Lower lobe of right lung (tissue), 2 donors: ENCODE results near the gene UBE2Q1. TPM values are rescaled to one million over a fixed set of nuclear protein-coding genes. Genes with fewer than 3 reads are reported as not detected.
A peak's percentile ranks its signal among the peaks of the same experiment; 100 is the strongest.

Experiments used
- ATAC-seq, 2 donors: fragments of 200-7000 bp; cut with Tn5 transposase; one replicate each; pipeline ENCODE4 v1.9.1; 2020 to 2022; ENCODE audit warnings: mild to moderate bottlenecking in 2 of 2, moderate library complexity in 2 of 2
- DNase-seq: peaks from one replicate; pipeline ENCODE4 v3.0.0-alpha.2; 2020
- H3K27ac ChIP-seq: fragments of 200-600 bp; one replicate; pipeline ENCODE4 v1.8.0; 2022
- H3K27me3 ChIP-seq: fragments of 200-600 bp; one replicate; pipeline ENCODE4 v1.8.0; 2022; ENCODE audit warnings: low read depth
- H3K36me3 ChIP-seq: fragments of 200-600 bp; one replicate; pipeline ENCODE4 v1.8.0; 2022; ENCODE audit warnings: mild to moderate bottlenecking
- H3K4me1 ChIP-seq: fragments of 200-600 bp; one replicate; pipeline ENCODE4 v1.8.0; 2022
- H3K4me3 ChIP-seq: fragments of 200-600 bp; one replicate; pipeline ENCODE4 v1.8.0; 2022; ENCODE audit warnings: mild to moderate bottlenecking
- H3K9me3 ChIP-seq: fragments of 200-600 bp; one replicate; pipeline ENCODE4 v1.8.0; 2022
- intact Hi-C: fragments of 100-400 bp; cut with DNase I; formaldehyde crosslinking; loops from one replicate; pipeline ENCODE4 v1.11.0; 2022
- total RNA-seq: library from RNA; stranded (reverse); fragmentation: NEBNext Ultra II Directional; extraction: Animal tissue kit (Norgen Biotek cat#: 25700); gene quantifications from one replicate; pipeline ENCODE4 v1.2.1, GENCODE V29; 2021
- TF ChIP-seq, protein P1 (sequence below): fragments of 200-600 bp; IDR thresholded peaks from one replicate; pipeline ENCODE4 v1.8.0; 2022; ENCODE audit warnings: antibody characterized with exemption, mild to moderate bottlenecking
- donor health status: DM: no; HTN: yes; CAD: no; lungs with severe emphysema.

Gene UBE2Q1
- total RNA-seq, 1 donor from 2014 or later: 79.5 TPM

DNA sequence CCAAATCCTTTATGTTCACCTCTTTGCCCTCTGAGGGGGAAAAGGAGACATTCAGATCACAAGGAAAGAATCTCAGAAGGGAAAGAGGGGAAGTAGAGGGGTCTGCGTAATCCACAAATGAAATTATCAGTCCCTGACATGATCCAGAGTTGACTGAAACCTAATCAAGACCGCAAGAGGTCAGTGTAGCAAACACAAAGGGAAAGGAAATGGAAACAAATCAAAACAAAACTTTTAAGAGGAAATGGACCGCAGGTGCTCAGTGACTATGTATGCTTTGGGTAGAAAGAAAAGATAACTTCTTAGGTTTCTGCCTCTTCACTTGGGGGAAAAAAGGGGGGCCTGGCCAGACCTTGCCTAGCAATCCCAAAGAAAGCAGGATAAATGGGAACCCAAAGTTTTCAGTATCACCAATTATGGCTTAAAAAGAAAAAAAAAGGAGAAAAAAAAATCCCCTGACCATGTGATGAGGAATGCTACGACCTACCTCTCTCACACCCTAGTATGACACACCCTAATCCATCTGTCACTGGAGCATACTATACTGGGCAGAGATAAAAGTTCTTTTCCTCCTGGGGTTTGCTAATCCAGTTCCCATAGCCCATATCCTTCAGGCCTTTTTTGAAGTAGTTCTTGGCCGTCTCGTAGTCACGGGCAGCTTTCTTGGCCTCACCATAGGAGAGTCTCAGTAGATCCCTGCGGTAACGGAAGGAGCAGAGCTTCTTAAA, 26.0 kb upstream of the UBE2Q1 start:
- no peak for ATAC-seq
- TF ChIP-seq, protein P1, sequence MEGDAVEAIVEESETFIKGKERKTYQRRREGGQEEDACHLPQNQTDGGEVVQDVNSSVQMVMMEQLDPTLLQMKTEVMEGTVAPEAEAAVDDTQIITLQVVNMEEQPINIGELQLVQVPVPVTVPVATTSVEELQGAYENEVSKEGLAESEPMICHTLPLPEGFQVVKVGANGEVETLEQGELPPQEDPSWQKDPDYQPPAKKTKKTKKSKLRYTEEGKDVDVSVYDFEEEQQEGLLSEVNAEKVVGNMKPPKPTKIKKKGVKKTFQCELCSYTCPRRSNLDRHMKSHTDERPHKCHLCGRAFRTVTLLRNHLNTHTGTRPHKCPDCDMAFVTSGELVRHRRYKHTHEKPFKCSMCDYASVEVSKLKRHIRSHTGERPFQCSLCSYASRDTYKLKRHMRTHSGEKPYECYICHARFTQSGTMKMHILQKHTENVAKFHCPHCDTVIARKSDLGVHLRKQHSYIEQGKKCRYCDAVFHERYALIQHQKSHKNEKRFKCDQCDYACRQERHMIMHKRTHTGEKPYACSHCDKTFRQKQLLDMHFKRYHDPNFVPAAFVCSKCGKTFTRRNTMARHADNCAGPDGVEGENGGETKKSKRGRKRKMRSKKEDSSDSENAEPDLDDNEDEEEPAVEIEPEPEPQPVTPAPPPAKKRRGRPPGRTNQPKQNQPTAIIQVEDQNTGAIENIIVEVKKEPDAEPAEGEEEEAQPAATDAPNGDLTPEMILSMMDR: no peak
- Histone ChIP-seq H3K4me3 (no peak overlapping the region), H3K27ac (no peak overlapping the region), H3K4me1 (no peaks in the 10 kb centered on the region), H3K27me3 (no peaks in the 10 kb centered on the region), H3K9me3 (no peaks in the 10 kb centered on the region), H3K36me3 (peaks cover 100% of the 10 kb centered on the region)
- intact Hi-C loops: no loop called here
- DNase-seq: no peak

DNA sequence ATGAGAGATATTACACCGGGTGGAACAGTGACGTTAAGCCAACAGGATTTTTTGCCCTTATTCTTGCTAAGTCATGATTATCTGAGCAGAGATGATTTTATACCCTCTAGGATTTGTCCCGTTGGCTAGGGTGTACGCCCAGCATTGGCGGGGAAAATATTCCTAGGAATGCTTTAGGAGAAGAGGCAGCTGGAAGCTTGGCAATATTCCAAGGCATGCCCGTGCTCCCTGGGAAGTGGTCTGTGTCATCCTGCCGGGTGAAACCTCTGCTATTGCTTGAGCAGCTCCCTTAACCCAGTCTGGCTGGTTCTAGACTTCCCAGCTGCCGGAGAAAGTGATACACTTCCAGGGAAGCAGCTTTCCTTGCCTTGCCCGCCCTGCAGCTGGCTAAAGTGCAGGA, 25.3 kb upstream of the UBE2Q1 start:
- ATAC-seq (peak in 1 of 2 donors; percentile 14), DNase-seq (no peak)
- Histone ChIP-seq H3K27me3 (no peaks in the 10 kb centered on the region), H3K36me3 (peaks cover 100% of the 10 kb centered on the region), H3K9me3 (no peaks in the 10 kb centered on the region), H3K4me3 (no peak overlapping the region), H3K4me1 (no peaks in the 10 kb centered on the region), H3K27ac (no peak overlapping the region)
- TF ChIP-seq, protein P1: no peak
- intact Hi-C loops: no loop called here

DNA sequence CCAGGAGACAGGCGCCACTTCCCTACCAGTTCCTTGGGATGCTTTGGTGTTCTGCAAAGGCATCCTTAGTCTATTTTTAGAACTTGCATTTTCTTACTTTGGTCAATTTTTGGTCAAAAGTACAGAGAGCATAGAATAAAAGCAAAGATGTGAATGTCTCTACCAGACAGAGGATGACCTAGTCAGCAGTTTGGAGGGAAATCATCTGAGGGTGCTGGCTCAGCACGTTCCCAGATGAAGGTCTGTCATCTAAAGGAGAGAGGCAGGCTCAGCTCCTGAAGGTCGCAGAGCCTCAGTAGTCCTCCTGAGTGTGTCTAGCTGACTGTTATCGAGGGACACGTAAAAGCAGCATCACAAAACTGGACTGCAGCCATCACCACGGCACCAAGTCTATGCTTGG, 24.4 kb upstream of the UBE2Q1 start:
- TF ChIP-seq, protein P1: no peak
- no peak overlapping the region for H3K27ac ChIP-seq
- no peak for DNase-seq
- peaks cover 3% of the 10 kb centered on the region for H3K4me1 ChIP-seq
- H3K36me3 ChIP-seq: peaks cover 100% of the 10 kb centered on the region
- intact Hi-C loops: no loop called here
- no peak overlapping the region for H3K4me3 ChIP-seq
- no peak for ATAC-seq
- H3K27me3 ChIP-seq: no peaks in the 10 kb centered on the region
- no peaks in the 10 kb centered on the region for H3K9me3 ChIP-seq

DNA sequence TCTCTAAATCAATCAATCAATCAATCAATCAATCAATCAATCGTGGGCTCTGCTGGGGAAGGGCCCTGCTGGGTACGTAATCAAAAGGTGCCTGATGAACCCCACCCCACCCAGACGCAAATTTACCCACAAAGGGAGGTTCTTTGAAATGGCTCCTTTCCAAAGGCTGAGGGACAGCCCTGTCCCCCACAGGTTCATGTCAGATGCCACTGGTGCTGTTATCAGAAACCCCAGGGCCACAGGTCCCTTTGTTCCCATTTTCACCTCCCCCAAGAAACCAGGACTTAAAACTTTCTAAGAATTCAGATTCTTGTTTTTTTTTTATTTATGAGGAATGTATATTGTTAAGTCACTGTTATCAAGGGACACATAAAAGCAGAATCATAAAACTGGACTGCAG, 23.3 kb upstream of the UBE2Q1 start:
- H3K27me3 ChIP-seq: no peaks in the 10 kb centered on the region
- H3K36me3 ChIP-seq: peaks cover 90% of the 10 kb centered on the region
- no peak for DNase-seq
- peaks cover 8% of the 10 kb centered on the region for H3K4me1 ChIP-seq
- ATAC-seq: no peak
- intact Hi-C loops: no loop called here
- H3K4me3 ChIP-seq: no peak overlapping the region
- TF ChIP-seq, protein P1: no peak
- no peaks in the 10 kb centered on the region for H3K9me3 ChIP-seq
- no peak overlapping the region for H3K27ac ChIP-seq

DNA sequence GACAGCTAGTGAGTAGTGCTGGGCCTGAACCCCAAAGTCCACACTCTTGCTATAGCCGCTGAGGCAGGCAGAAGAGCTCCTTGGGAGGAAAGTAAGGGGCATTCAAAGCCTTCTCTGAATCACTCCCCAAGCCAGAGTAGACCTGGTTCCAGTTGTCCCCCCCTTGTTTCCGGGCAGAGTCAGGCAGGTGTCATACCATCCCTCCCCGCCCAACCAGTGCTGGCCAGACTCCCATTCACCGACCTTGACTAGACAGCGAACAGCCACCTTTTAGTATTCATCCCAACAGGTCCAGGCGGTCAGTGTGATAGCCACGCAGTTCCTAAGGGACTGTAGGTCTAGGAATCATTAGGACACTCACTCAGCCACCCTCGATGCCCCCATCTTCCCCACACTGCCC, 20.9 kb upstream of the UBE2Q1 start:
- Histone ChIP-seq H3K27ac (no peak overlapping the region), H3K36me3 (peaks cover 66% of the 10 kb centered on the region), H3K27me3 (no peaks in the 10 kb centered on the region), H3K9me3 (no peaks in the 10 kb centered on the region), H3K4me1 (peaks cover 8% of the 10 kb centered on the region), H3K4me3 (no peak overlapping the region)
- DNase-seq (no peak), ATAC-seq (no peak)
- intact Hi-C loops: no loop called here
- TF ChIP-seq, protein P1: no peak
